Fibroblast of mammary gland (primary cell): ENCODE measurements around the gene KLHL6.

Experiments
- DNase-seq: peaks from one replicate; pipeline ENCODE4 v3.0.0-alpha.2; 2010; ENCODE audit warnings: low read depth
- H3K4me3 ChIP-seq: 2 replicates; pipeline ENCODE4 v1.5.1; 2011; ENCODE audit warnings: low read depth, mild to moderate bottlenecking, low read length, moderate library complexity; ENCODE audit not compliant: control insufficient read depth
- CTCF ChIP-seq: conservative IDR thresholded peaks from 2 replicates; pipeline ENCODE4 v1.5.1; 2011; ENCODE audit warnings: low read depth, low read length, inconsistent platforms; ENCODE audit not compliant: control insufficient read depth, insufficient read depth

Gene KLHL6

GRCh38 chr3:183492849-183493179, 62.7 kb downstream of the KLHL6 start:
- no peak for DNase-seq
- no peak for TF ChIP-seq CTCF
- H3K4me3 ChIP-seq: no peak overlapping the region

DNA sequence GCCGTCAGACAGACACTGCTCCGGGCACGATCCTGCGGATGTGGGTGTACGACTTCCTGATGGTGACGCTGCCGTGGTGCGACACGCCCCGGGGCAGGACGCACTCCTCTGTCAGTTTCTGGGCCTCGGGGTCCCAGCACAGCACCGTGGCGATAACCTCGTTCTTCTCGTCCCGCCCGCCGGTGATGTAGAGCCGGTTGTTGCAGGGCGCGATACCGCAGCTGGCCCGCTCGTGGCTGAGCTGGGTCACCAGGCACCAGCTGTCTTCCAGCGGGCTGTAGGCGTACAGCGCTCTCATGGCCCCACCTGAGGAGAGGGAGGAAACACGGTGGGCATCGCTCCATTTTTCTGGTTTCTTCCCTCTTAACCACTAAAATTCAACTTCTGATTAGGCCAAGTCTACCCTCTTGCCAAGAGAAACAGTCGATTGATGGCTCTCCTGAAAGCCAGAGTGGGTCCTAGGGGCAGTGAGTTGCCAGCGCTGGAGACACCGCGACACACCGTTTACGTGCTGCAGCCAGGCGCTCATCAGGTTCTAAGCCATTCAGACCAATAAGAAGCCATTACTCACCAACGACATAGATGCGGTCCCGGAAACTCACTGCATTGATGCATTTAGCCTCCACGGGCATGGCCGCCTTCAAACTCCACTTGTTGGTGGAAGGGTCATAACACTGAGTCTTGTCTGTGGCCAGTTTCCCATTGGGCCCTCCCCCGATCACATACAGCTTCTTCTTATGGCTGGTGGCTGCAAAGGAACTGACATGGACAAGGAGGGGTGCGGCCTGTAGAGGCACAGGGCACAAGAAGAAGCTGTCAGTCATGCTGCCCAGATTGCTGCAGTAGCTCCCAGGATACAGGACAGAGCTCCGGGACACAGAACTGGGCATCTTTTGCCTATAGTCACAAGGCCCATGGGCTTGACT, 63.3 kb downstream of the KLHL6 start:
- no peak for TF ChIP-seq CTCF
- no peak for DNase-seq
- no peak overlapping the region for H3K4me3 ChIP-seq

DNA sequence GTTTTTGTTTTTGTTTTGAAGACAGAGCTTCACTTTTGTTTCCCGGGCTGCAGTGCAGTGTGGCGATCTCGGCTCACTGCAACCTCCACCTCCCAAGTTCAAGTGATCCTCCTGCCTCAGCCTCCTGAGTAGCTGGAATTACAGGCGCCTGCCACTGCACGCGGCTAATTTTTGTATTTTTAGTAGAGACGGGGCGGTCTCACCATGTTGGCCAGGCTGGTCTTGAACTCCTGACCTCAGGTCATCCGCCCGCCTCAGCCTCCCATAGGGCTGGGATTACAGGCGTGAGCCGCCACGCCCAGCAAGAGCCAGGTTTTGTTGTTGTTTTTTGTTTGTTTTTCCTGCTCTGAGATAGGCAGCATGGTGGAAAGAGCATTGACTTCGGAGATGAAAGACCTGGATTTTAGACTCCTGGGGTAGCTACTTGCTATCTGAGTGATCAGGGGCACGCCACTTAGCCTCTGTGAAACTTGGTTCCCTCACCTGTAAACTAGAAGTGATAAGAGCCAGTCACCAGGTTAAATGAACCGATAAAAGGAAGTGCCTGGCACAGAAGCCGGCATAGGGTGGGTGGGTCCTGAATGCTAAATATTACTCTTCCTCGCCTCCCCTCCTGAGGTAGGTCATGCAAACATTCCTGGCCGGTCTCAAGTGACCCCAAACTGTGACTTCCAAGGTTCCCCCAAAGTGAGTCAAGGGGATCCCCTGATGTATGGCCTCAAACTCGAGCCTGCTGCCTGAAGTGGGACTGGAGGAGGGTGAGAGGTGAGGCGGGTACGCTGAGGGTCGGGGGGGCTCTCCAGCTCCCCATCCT, 64.2 kb downstream of the KLHL6 start:
- H3K4me3 ChIP-seq: no peak overlapping the region
- no peak for DNase-seq
- TF ChIP-seq CTCF: no peak

DNA sequence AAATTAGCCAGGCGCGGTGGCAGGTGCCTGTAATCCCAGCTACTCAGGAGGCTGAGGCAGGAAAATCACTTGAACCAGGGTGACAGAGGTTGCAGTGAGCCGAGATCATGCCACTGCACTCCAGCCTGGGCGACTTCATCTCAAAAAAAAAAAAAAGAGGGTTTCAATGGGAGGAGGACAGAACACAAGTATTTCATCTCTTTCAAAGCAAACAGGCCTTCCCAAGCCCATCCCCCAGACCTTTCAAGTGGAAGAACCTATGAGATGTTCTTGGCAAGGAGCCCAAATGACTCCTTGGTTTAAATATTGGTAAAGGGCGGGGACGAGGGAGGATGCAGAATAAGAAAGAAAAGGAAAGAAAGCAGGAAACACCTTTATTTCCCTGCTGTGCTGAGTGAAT, 64.9 kb downstream of the KLHL6 start:
- DNase-seq: no peak
- H3K4me3 ChIP-seq: no peak overlapping the region
- TF ChIP-seq CTCF: no peak

DNA sequence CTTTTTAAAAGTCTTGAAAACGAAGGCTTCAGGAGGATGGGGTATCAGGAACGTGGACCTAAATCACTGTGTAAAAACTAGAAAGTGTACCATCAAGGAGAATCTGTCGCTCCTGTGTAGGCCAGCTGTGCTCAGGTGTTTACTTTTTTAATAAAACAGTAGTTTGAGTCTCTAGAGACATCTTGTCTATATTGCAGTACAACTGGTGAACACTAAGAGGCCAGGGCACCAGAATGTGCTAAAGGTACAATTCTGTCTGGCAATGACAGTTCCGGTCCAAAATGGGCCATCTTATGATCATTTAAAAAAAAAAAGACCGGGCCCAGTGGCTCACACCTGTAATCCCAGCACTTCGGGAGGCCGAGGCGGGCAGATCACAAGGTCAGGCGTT, 65.3 kb downstream of the KLHL6 start:
- TF ChIP-seq CTCF: no peak
- H3K4me3 ChIP-seq: no peak overlapping the region
- DNase-seq: no peak

DNA sequence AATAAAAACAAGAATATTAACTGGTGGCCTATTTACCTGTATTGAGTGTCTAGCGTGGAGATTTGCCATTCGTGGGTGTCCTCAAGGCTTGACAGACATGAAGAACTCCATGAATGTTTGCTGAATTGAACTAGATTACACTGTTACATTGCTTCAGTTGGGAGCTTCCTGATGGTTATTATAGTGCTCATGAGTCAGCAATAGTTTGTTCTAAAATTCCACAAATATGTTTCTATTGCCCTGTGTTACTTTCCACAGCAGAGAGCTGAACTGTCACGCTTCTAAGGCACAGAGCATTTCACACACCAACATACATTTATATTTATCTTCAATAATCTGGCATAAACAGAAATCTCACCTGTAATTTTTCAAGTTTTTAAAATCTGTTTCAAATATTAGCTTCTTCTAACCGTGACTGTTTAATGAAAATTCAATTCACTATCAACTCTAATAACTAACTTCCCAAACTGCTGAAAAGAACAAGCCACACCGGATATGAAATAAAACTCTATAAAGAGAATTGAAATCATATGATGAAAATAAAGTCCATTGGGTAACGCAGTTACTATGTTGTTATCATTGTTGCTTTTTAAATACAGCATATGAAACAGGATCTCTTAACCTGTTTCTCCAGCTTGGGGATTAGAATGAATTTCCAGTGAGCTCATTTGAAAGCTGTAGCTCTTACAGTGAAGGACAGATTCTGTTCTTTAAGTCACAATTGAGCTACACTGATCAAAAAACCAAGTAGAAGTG, 65.9 kb downstream of the KLHL6 start:
- no peak for TF ChIP-seq CTCF
- no peak overlapping the region for H3K4me3 ChIP-seq
- no peak for DNase-seq
